ENCODE data around the gene BCAM. TPM values are rescaled to one million over a fixed set of nuclear protein-coding genes. Genes with fewer than 3 reads are reported as not detected.
"Not testable (repeated sequence)": the region's sequence is repeated elsewhere in the genome, so short reads cannot be mapped to it uniquely, and the experiment has no call there.

Gene BCAM
- total RNA-seq, 1 donor from 2014 or later, result 355 TPM

DNA sequence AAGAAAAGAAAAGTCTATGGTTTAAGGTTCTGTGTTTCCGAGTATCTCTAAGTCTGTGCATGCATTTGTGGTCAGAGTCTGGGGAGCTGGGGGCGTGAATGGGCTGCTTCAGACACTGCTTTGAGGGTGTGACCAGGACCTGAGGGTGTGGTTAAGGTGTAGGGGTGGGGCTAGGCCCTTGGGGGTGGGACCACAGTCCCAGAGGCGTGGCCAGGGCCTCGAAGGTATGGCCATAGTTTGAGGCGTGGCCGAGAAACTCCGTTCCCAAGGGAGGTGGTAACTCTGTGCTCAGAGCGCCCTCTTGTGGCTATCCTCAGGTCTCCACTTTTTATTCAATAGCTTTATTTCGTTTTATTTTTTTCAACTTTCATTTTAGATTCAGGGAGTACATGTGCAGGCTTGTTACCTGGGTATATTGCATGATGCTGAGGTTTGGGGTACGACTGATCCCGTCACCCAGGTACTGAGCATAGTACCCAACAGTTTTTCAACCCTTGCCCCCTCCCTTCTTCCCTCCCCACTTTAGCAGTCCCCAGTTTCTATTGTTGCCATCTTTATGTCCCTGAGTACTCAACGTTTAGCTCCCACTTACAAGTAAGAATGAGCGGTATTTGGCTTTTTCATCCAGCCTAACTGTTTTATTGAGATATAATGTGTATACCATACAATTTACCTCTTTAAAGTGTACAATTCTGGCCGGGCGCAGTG lies 38.2 kb upstream of the BCAM start:
- peak; percentile 84 to 89 for DNase-seq (ENCODE audit: low spot score in 2 of 2, unreplicated experiment in 2 of 2)
- H3K27me3 Mint-ChIP-seq (ENCODE audit: low read depth), result peaks cover 7% of the 10 kb centered on the region
- TF ChIP-seq, protein P1, sequence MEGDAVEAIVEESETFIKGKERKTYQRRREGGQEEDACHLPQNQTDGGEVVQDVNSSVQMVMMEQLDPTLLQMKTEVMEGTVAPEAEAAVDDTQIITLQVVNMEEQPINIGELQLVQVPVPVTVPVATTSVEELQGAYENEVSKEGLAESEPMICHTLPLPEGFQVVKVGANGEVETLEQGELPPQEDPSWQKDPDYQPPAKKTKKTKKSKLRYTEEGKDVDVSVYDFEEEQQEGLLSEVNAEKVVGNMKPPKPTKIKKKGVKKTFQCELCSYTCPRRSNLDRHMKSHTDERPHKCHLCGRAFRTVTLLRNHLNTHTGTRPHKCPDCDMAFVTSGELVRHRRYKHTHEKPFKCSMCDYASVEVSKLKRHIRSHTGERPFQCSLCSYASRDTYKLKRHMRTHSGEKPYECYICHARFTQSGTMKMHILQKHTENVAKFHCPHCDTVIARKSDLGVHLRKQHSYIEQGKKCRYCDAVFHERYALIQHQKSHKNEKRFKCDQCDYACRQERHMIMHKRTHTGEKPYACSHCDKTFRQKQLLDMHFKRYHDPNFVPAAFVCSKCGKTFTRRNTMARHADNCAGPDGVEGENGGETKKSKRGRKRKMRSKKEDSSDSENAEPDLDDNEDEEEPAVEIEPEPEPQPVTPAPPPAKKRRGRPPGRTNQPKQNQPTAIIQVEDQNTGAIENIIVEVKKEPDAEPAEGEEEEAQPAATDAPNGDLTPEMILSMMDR (IDR thresholded peaks at IDR 0.05; ENCODE audit: unreplicated experiment), result peak; percentile 95
- H3K36me3 Mint-ChIP-seq, result no peaks in the 10 kb centered on the region
- H3K4me3 Mint-ChIP-seq, result no peak overlapping the region
- peak overlapping the region; percentile 47 for H3K27ac Mint-ChIP-seq
- peaks cover 3% of the 10 kb centered on the region for H3K4me1 Mint-ChIP-seq
- H3K9me3 Mint-ChIP-seq, result peaks cover 6% of the 10 kb centered on the region

DNA sequence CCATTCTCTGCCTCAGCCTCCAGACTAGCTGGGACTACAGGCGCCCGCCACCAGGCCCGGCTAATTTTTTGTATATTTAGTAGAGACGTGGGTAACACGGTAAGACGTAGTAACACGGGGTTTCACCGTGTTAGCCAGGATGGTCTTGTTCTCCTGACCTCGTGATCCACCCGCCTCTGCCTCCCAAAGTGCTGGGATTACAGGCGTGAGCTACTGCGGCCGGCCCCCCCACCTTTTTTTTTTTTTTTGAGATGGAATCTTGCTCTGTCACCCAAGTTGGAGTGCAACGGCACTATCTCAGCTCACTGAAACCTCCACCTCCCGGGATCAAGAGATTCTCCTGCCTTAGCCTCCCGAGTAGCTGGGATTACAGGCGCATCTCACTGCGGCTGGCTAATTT lies 36.8 kb upstream of the BCAM start:
- not testable (repeated sequence) for DNase-seq (ENCODE audit: low spot score in 2 of 2, unreplicated experiment in 2 of 2); H3K36me3 Mint-ChIP-seq; H3K4me3 Mint-ChIP-seq; H3K9me3 Mint-ChIP-seq; H3K27ac Mint-ChIP-seq; H3K4me1 Mint-ChIP-seq; H3K27me3 Mint-ChIP-seq (ENCODE audit: low read depth)

DNA sequence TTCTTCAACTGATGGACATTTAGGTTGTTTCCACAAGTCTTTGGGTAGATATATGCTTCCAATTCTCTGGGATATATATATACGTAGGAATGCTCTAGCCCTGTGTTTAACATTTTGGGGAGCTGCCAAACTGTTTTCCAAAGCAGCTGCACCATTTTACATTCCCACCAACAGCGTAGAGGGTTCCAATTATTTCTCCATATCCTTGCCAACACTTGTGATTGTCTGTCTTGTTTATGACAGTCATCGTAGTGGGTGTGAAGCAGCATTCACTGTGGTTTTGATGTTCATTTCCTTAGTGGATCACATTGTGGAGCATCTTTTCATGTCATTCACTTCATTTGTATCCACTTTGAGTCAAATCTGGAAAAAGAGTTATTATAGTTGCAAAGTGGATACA lies 35.9 kb upstream of the BCAM start:
- Mint-ChIP-seq H3K4me3 (no peak overlapping the region), H3K4me1 (peaks cover 9% of the 10 kb centered on the region), H3K9me3 (peaks cover 6% of the 10 kb centered on the region), H3K27ac (no peak overlapping the region), H3K27me3 (ENCODE audit: low read depth) (peaks cover 7% of the 10 kb centered on the region), H3K36me3 (no peaks in the 10 kb centered on the region)
- DNase-seq (ENCODE audit: low spot score in 2 of 2, unreplicated experiment in 2 of 2), result no peak
- TF ChIP-seq, protein P1 (IDR thresholded peaks at IDR 0.05; ENCODE audit: unreplicated experiment), result no peak

DNA sequence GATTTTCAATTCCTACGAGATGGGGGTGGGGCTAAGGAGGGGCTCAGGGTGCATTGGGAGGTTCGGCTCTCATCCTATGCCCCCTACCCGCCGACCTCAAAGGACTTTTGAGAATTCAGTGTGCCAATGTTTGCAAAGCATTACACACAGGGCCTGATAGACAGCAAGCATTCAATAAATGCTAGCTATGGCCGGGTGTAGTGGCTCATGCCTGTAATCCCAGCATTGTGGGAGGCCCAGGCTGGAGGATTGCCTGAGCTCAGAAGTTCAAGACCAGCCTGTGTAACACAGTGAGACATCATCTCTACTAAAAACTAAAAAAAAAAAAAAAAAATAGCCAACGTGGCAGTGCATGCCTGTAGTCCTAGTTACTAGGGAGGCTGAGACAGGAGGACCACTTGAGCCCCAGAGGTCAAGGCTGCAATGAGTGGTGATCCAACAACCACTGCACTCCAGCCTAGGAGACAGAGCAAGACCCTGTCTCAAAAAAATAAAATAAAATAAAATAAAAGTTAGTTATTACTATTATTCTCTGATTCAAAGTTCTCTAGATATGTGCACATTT lies 33.1 kb upstream of the BCAM start:
- DNase-seq (ENCODE audit: low spot score in 2 of 2, unreplicated experiment in 2 of 2), result no peak
- no peaks in the 10 kb centered on the region for H3K36me3 Mint-ChIP-seq
- H3K4me1 Mint-ChIP-seq, result peaks cover 8% of the 10 kb centered on the region
- no peak overlapping the region for H3K27ac Mint-ChIP-seq
- H3K9me3 Mint-ChIP-seq, result no peaks in the 10 kb centered on the region
- TF ChIP-seq, protein P1 (IDR thresholded peaks at IDR 0.05; ENCODE audit: unreplicated experiment), result no peak
- peaks cover 7% of the 10 kb centered on the region for H3K27me3 Mint-ChIP-seq (ENCODE audit: low read depth)
- H3K4me3 Mint-ChIP-seq, result no peak overlapping the region

DNA sequence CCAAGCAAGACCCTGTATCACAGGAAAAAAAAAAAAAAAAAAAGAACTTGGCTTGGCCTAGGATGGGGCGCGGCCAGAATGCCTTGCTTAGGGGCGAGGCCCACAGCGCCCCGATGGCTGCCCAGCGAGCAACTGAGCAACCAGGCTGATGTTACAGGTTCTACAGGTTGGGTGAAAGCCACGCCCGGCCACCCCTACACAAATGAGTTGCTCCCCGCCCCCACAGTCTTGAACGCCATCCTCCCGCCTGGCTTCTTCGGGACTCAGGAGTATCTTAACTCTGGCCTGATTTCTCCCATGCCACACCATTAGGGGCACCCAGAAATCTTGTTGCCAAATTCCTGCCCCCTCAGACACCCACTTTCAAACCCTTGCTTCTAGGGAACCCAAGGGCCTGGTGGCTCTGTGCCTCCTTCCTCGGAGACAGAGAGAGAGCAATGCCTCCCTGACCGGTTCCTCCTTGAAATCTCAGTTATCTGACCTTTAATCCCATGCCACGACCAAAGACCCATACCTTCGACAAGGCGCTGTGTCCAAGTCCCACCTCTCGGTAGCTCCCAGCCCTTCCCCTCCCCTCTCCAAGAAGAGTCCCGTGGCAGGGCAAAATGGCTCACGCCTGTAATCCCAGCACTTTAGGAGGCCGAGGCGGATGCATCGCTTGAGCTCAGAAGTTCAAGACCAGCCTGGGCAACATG lies 32.4 kb upstream of the BCAM start:
- peak in 1 of 2 experiments; percentile 46 for DNase-seq (ENCODE audit: low spot score in 2 of 2, unreplicated experiment in 2 of 2)
- Mint-ChIP-seq H3K36me3 (no peaks in the 10 kb centered on the region), H3K4me3 (no peak overlapping the region), H3K27me3 (ENCODE audit: low read depth) (peaks cover 7% of the 10 kb centered on the region), H3K4me1 (peaks cover 6% of the 10 kb centered on the region), H3K27ac (peak overlapping the region; percentile 59), H3K9me3 (no peaks in the 10 kb centered on the region)
- TF ChIP-seq, protein P1 (IDR thresholded peaks at IDR 0.05; ENCODE audit: unreplicated experiment), result no peak
